Measurements from ENCODE around the gene GBA2.

- TF ChIP-seq POLR2A (IDR thresholded peaks at IDR 0.05) = no peak
- no peak for TF ChIP-seq CTCF (IDR thresholded peaks at IDR 0.05)
Measured at GRCh38 chr9:35700031-35700430, 49.0 kb downstream of the GBA2 start.
